Neural cell (in vitro differentiated cells): ENCODE data around the gene EEPD1.

ENCODE experiments used
- CTCF ChIP-seq: fragments of 450-650 bp; IDR thresholded peaks from 2 replicates; pipeline ENCODE4 v1.5.1; 2014; ENCODE audit warnings: antibody characterized with exemption, mild to moderate bottlenecking, moderate library complexity; ENCODE audit not compliant: poor library complexity, severe bottlenecking
- EP300 ChIP-seq: fragments of 450-650 bp; conservative IDR thresholded peaks from 2 replicates; pipeline ENCODE4 v1.6.1; 2014; ENCODE audit warnings: antibody characterized with exemption, mild to moderate bottlenecking, moderate library complexity; ENCODE audit not compliant: poor library complexity, severe bottlenecking
- EZH2 ChIP-seq: fragments of 200-600, 300-800 bp; shearing (Covaris generic), sonication (generic); IDR thresholded peaks from 2 replicates; pipeline ENCODE4 v1.6.1; 2014; ENCODE audit warnings: antibody characterized with exemption, low read length, borderline replicate concordance, mild to moderate bottlenecking; ENCODE audit not compliant: insufficient read depth, poor library complexity, severe bottlenecking
- POLR2AphosphoS5 ChIP-seq: IDR thresholded peaks from 2 replicates; pipeline ENCODE4 v1.6.1; 2012

GRCh38 chr7:36279200-36279925 lies 126.3 kb downstream of the EEPD1 start:
- TF ChIP-seq CTCF (no peak), EZH2 (no peak), EP300 (no peak), POLR2AphosphoS5 (no peak)
